WTC11 (cell line): ENCODE measurements around the gene NUDT15.

Experiments
- CTCF ChIP-seq: fragments of 200-600 bp; IDR thresholded peaks from 2 replicates; pipeline ENCODE4 v1.8.0; 2022; ENCODE audit warnings: antibody characterized with exemption
- RELA ChIP-seq: sonication (generic); formaldehyde crosslinking; IDR thresholded peaks from 2 replicates; pipeline ENCODE4 v1.8.1; 2022; ENCODE audit warnings: missing genetic modification reagents, mild to moderate bottlenecking, borderline replicate concordance
- ZNF396 ChIP-seq: fragments of 250-450 bp; sonication (Bioruptor Pico); IDR thresholded peaks from 2 replicates; pipeline ENCODE4 v1.8.0; 2021; ENCODE audit warnings: mild to moderate bottlenecking, moderate library complexity, borderline replicate concordance
- ZNF532 ChIP-seq: fragments of 250-450 bp; sonication (Bioruptor Pico); IDR thresholded peaks from 2 replicates; pipeline ENCODE4 v1.9.0; 2021; ENCODE audit warnings: mild to moderate bottlenecking, borderline replicate concordance
- TF ChIP-seq, protein P1 (sequence below): sonication (generic); formaldehyde crosslinking; IDR thresholded peaks from 2 replicates; pipeline ENCODE4 v1.8.1; 2023; ENCODE audit warnings: mild to moderate bottlenecking, missing genetic modification reagents, moderate library complexity
- TF ChIP-seq, protein P2 (sequence below): sonication (generic); formaldehyde crosslinking; IDR thresholded peaks from 2 replicates; pipeline ENCODE4 v1.8.0; 2022; ENCODE audit warnings: mild to moderate bottlenecking, missing genetic modification reagents

GRCh38 chr13:48068952-48069351 is 31.4 kb downstream of the NUDT15 start:
- TF ChIP-seq RELA (CRISPR knock-in tag) (no peak), ZNF396 (CRISPR knock-in tag) (no peak), CTCF (no peak), ZNF532 (CRISPR knock-in tag) (no peak)
- TF ChIP-seq, protein P1, sequence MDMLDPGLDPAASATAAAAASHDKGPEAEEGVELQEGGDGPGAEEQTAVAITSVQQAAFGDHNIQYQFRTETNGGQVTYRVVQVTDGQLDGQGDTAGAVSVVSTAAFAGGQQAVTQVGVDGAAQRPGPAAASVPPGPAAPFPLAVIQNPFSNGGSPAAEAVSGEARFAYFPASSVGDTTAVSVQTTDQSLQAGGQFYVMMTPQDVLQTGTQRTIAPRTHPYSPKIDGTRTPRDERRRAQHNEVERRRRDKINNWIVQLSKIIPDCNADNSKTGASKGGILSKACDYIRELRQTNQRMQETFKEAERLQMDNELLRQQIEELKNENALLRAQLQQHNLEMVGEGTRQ (CRISPR knock-in tag), result no peak
- TF ChIP-seq, protein P2, sequence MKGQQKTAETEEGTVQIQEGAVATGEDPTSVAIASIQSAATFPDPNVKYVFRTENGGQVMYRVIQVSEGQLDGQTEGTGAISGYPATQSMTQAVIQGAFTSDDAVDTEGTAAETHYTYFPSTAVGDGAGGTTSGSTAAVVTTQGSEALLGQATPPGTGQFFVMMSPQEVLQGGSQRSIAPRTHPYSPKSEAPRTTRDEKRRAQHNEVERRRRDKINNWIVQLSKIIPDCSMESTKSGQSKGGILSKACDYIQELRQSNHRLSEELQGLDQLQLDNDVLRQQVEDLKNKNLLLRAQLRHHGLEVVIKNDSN (CRISPR knock-in tag), result no peak
